Stimulated activated CD4-positive, alpha-beta T cell treated with anti-CD3 and anti-CD28 coated beads, Interleukin-1b, Interleukin-23, amount 100 ng/mL, for 48 hours (primary cell): Measurements from ENCODE around the gene RNF167.
A peak's percentile ranks its signal among the peaks of the same experiment; 100 is the strongest.

Experiments used
- DNase-seq: peaks from one replicate; pipeline ENCODE4 v3.0.0-alpha.2; 2020

RNF167 gene

DNA sequence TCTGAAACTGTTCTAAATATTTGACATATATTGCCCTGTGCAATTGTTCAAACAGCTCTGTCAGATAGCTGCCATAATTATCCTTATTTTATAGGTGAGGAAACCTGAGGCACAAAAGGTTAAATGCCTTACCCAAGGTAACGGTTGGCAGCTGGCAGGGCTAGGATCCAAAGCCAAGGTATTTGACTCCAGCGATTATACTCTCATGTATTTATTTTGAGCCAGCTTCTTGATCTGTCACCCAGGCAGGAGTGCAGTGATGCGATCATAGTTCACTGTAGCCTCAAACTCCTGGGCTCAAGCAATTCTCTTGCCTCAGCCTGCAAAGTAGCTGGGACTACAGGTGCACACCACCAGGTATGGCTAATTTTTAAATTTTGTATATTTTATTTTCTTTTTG lies 18.0 kb downstream of the RNF167 start:
- DNase-seq: no peak

DNA sequence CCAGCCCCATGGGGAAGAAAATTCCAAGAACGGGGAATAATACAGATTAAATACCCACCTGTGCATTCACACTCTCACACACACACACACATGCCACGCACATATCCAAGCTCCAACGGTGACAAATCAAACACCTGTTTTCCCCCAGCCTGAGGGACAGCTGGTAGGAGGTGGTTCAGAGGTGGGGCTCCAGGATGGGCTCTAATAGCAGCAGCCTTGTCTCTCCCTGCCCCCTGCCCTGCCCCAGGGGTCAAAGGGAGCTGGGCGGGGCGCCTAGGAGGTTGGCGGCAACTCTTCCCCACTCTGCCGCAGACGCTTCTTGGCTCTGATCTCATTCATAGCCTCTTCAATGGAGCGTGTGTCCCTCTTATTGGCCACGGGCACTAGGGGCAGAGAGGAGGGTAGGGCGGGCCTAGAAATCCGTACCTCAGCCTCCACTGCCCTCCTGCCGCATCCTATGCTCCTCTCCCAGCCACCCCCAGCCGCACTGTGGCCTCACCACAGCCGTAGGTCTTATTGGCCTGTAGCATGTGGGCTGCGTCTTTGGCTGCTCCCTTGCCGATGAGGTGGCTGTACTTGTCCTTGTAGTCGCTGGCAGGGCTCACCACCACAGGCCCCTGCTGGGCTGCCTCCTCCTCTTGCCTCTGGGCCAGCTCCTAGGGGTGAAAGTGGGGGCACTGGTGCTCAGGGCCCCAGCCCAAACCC lies 19.3 kb downstream of the RNF167 start:
- no peak for DNase-seq

DNA sequence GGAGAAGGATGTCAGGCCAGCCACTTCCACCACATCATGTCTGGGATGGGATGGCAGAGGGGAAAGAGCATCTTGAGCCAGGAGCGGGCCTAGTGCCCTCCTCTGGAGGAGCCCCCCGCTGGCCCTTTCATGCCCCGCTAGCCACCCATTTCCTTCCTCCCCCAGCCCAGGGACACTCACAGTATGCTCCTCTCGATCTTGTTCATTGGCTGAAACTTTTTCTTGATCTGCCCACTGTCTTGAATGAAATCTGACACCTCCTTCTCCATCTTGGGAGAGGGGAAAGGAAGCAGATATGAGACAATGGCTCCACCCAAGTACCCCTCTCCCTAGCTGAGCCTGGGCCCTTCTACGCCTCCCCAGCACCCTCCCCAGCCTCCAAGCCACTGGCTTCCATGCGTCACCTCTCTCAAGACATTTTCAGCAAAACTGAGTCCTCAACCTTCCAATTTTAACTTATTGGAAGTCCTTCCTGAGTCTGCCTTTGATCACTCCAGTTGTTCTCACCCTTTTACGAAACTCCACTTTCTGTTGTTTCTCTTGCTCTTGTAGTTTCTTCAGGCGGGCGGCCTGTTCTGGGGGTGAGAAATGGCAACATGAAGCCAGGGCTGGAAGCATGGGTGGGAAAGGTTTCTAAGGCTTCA lies 20.3 kb downstream of the RNF167 start:
- DNase-seq: no peak

DNA sequence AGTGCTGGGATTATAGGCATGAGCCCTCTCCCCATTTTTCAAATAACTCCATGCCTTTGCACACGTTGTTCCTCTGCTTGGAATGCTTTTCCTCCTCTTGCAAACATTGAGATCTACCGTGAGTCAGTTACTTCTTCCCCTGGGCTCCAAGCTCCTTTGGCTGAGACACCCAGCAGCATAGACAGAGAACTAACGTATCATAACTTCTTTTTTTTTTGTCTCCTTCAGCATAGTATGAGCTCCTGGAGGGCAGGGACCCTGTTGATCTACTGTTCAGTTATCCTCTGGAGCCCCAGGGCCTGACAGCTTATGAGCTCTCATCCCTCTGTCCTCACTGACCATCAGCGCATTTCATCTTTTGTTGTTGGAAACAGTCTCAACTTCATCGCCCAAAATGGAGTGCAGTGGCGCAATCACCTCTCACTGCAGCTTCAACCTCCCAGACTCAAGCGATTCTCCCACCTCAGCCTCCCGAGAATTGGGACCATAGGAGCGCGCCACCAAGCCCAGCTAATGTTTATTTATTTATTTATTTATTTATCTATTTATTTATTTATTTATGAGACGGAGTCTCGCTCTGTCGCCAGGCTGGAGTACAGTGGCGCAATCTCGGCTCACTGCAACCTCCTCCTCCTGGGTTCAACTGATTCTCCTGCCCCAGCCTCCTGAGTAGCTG lies 25.4 kb downstream of the RNF167 start:
- no peak for DNase-seq

DNA sequence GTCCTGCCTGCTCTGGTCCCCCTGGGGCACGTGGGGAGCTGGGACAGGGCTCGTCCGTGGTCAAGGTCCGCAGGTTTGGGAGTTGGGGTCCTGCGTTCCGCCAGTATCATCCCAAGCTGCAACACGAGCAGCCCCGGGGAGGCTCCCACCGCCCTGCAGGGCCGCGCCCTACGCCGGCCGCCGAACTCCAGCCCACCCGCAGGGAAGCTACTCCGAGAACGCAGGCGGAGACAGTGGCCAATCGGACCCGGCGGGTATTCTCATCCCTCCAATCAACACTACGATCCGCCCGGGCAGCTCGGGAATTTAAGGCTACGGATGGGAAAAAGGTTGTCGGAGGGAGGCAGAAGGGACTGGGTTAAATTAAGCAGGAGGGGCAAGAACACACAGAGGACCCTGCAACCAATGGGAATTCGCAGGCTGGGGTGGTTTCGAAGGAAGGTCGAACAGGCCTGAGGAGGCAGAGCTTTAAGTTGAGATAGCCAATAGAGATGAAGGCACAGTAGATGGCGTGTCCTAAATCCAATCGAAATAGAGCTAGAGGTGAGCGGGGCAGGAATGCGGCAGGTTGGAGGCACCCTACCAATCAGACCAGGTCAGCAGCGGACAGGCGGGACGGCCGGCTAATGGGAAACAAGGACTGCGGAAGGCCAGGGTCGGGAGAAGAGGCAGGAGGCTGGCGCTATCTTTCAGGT lies 26.9 kb downstream of the RNF167 start:
- peak; percentile 94 for DNase-seq

DNA sequence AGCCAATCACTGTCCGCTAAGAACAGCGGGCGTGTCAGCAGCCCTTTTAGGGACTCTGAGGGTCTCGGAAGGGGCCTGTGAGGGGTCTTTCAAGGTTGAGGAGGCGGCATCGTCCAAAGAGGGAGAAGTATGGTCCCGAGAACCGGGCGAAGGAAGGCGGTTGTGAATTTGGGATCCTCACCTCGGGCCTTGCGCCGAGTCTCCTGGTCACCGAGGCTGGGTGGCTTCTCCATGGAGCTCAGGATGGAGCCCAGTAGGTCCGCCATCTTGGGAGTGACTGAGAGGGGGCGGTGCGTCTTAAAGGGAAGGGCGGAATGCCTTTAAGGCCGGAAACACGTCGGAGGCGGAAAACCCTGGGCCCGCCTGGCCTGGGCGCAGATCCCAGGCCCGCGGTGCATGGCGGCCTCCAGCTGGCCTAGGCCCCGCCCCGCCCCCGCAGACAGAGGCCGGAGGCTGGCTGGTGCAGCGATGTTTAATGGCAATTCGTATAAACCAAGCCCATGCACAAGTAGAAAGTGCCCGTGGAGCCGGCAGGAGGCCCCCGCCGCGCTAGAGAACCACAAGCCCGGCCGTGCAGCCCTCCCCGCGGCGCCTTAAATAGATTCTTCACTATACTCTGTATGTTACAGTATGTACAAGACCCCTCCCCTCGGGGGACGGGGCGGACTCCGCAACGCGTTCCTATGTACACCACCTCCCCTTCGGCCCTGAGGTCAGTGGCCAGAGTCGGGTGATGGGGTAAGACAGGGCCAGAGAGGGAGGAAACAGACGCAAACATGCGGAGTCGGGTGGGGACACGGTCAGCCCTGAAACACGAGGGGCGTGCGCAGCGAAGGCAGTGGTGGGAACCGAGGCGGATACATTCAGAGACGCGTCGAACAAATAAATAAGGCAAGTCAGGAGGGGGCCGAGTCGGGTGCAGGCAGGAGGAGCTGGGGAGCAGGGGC lies 27.7 kb downstream of the RNF167 start, which contains the start of gene SPAG7:
Gene SPAG7, minus strand, starts transcription at position 279 of the 947 bp plus-strand sequence. Its CDS starts 13 bp downstream, at position 266.
- DNase-seq: peak; percentile 94

DNA sequence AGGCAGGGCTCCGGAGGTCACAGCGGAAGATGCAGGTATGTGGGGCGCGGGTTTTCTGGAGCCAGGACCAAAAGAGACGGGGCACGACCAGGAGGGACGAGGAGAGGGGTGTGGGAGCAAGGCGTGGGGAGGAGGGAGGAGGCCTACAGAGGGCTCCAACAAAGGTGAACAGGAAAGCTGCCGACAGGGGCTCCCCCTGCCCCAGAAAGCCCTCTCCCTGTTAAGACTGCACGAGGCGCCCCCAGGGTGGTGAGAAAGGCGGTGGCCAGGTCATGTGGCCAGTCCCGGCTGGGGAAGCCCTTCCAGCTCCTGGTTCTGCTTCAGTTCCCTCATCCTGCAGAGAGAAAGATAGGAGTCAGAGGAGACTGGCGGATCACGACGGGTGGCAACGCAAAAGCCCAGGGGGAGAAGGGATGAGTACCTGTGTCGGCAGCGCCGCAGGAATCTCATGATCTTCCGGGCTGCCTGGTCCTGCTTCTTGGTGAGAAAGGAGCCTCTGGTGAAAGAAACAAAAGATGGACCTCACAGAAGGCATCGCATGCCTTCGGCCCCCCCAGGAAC lies 28.5 kb downstream of the RNF167 start:
- DNase-seq: peak; percentile 46

DNA sequence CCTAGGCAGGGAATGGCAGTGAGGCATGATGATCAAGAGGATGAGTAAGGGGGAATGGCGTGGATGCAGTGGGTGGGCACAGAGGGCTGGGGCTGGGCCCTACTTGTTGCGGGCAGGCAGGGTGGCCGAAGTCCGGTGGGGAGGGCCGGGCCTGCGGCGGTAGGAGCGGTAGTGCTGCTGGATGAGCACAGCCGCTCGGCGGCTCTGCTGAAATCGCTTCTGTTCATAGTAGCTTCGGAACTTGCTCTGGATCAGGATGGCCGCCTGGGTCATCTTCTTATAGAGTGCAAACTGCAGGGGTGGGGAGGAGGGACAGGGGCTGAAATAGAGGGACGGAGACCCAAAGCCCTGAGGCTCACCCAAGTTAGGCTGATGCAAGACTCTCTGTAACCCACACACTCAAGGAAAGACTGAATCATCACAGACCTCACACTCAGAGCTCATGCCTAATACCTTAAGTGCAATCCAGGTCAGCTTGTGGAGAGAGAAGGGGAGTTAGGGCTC lies 29.0 kb downstream of the RNF167 start:
- DNase-seq: peak; percentile 69

DNA sequence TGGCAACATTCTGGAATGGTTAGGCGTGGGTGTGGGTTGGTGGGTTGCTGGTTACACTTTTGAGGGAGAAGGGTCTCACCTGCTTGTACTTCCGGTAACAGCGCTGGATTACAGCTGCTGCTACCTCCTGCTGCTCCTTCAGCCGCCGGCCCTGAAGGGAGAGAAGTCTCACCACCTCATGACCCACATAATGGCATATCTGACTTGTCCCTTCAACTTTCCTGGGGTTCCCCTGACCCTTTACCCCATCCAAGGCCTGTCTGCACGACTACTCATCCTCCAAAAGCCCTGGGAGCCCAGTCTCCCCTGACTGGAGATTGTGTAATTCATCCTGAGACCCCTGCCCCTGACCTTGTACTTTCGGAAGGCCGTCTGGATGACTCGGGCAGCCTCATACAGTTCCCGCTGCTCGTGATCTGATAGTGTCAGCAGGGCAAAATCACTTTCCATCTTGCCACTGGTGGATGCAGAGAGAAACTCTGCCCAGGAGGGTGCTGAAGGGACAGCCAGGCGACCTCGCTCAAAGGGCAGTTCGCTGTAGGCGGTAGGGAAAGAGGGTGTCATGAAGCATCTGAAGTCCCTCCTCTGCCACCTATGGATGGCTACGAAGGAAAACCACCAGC lies 29.6 kb downstream of the RNF167 start:
- peak; percentile 67 for DNase-seq

DNA sequence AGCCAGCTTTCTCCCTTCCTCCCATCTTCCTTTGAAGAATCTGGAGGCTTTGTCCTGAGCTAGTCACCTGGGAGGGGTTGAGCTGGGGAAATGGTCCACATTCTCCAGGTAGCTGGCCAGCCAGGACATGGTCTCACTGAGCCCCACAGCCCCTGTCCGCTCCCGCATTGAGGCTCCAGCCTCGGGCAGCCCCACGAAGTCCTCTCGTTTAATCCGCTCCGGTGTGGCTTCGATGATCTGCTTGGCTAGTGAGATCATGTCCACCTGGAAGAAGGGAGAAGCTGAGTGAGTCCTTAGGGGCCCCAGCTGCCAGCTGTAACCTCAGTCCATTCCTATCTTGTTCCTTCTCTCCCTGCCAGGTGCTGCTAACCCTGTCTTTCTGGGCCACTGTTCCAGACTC lies 30.2 kb downstream of the RNF167 start:
- no peak for DNase-seq

DNA sequence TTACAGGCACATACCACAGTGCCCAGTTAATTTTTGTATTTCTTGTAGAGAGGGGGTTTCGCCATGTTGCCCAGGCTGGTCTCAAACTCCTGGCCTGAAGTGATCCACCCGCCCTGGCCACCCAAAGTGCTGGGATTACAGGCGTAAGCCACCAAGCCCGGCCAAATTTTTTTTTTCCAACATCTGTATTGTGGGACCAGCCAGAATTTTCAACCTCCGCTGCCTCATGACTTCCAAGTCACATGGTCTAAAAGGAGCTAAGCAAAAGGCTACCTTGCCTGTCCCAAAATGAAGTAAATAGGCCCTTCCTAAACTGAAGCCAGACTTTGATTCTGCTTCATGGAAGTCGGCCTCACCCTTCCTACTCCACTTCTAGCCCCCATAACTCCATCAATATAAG lies 31.8 kb downstream of the RNF167 start:
- DNase-seq: no peak

DNA sequence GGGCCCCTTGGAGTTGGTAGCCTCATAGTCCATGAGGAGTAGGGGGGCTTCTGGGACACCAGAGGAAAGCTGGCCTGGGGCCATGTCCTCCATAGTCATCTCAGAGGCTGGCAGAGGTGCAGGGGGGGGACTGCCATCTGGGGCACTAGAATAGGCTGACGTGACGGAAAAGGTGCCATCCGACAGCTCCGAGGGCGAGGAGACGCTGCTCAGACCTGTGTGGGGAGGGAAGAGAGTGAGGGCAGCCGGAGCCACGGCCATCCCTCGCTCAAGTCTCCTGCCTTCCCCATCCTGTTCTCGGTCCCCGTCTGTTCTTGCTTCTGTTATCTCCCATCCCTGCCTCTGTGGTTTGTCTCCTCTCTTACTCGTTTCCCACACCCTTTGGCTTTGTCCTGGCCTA lies 32.3 kb downstream of the RNF167 start:
- DNase-seq: no peak

DNA sequence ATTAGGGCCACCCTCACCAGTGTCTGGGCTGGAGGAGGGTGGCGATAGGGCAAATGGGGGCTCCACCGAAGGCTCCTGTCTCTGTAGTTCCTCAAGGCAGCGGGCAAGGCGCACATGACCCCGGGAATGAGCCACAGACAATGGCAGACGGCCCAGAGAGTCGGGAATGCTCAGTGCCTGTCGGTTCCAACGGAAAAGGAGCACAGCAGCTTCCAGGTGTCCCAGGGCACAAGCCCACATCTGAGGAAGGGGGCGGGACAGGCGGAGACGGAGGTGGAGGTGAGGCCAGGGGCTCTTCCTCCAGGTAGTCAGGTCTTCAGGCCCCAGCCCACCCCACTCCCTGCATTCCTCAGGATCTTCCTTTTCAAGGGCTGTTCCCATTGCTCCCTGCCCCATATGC lies 32.7 kb downstream of the RNF167 start:
- no peak for DNase-seq

DNA sequence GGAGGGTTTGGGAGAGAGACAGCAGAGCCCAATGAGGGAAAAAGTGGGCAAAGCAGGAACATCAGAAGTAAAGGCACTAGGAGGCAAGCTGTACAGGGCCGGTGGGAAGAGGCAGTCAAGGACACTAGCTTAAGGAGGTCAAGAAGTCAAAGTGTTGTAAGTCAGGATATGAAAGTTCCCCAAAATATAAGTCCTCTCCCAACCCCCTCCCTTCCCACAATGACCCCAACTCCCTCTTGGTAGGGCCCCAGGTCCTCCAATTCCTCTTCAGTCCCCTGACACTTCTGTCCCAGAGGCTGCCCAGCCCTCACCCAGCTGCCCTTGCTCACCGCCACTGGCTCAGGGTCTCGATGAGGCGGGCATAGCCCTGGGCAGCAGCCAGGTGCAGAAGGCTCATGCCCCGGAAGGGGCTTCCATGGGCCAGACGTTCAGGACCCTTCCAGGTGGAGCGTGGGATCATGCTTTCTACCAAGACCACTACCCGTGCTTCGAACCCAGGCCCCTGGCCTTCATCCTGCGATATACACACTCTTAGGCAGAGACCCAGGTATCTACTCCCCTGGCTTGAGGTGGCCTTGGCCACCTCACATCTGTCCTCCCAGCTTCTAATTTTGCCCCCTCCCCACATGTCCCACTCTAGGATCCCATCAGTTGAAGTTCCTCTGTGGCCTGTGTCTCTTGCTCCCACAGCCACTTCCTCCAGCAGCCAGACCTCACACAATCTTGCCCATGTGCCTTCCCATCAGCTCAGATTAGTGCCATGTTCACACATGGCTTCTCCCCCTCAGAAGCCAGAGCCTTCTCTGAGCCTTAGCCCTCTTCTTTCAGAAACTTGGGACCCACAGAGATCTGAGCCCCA lies 33.4 kb downstream of the RNF167 start:
- no peak for DNase-seq

DNA sequence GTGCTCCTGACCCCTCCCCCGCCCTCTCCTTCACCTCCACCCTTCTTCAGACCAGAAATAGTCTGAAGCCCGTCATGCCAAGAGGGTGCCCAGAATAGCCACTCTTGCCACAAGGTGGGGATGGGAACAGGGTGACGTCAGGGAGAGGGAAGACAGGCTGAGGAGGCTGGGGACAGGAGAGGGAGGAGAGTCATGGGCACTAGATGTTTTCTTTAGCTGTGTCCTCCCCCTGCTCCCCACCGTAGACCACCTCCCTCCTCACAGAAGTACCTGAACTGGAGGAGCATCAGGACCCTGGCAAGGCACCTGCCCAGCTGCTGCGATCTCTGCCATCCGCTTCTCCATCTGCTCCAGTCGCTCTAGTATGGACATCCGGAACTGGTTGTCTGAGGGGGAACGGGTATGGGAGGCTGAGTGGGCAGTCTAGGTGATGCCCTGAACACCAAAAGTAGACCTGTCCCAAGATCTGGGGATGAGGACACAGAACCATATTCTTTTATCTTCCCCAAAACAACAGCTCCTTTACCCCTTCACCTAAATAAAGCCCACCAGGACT lies 34.1 kb downstream of the RNF167 start:
- DNase-seq: no peak

DNA sequence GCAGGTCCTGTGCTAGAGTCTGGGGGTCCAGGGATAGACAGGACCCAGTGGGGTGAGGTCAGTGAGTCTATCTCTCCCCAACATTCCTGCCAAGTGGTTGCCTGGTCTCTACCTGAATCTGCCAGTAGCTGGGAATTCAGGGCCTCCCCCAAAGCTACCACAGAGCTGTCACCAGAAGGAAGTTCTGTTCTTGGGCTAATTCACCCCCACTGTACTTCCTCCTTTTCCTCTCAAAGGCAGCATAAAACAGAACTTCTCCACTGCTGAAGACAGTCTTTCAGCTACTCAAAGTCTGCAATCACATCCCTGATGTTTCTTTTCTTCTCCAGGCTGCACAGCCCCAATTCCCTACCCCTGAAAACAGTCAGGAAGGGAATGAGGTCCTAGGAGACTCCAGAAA lies 38.7 kb downstream of the RNF167 start:
- no peak for DNase-seq

DNA sequence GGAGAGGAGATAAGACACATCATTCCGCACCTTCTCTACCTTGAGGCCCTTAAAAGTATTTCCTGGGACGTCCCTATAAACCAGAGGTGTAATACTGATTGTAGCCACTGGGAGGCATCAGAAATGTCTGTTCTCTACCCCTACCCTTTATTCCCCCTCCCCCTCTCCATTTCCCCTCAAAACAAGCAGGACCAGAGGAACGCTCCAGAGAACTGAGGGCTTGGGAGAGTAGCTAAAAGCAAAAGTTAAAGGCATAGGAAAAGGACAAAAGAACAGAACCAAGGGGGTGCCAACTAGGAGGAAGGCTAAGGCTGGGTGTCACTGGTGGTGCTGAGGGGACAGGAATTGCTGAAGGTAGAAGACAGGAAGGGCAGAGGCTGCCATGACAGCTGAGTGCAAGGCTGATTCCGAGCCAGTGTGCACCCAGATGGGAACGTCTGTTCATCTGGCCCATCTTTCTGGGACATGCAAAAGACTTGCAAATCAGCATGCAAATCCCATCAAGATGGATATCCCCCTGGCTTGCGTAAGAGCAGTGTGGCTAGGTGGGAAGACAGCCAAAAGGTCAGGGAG lies 40.7 kb downstream of the RNF167 start:
- no peak for DNase-seq

DNA sequence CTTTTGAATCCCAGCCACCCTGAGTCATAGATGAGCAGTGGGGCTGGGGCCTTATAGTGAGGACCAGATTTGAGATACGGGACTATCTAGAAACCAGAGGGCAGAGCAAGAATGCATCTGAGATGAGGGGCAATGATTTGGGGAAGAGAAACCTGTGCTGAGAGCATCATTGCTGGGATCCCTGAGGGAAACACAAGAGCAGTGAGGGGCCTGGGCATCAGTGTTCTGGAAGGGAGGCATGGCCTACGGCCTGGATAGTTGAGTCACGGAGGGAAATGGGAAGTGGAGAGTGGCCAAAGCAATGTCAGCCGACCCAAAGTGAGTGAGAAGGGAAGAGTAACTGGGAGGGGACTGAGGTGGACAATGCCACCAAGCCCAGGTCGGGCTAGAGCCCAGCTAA lies 42.2 kb downstream of the RNF167 start:
- DNase-seq: no peak

DNA sequence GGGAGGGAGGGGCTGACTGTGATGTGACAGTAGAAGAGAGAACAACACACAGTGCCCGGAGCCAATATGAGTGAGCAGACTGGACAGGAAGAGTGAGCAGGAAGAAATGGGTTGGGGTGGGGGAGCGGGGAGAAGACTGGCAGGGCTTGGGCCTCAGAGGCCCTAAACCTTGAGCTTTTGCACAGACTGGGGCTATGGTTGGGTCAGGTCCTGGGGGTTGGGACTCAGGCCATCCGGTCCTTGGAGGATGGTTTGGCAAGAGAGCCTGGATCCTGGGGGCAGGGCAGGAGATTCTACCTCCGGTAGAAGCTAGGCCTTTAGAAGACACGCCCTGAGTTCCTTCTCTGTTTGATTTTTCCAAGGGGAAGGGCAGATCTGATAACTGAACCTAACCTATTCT lies 46.3 kb downstream of the RNF167 start:
- DNase-seq: no peak
